ENCODE measurements around the gene SPECC1. TPM values are rescaled to one million over a fixed set of nuclear protein-coding genes. Genes with fewer than 3 reads are reported as not detected.

Gene SPECC1
- total and polyA plus RNA-seq, 9 of the 15 experiments (the other 6 are each of a cell fraction or from before 2014, with no cell fraction given): 2.4 to 19.6 (median 14.7) TPM

- TF ChIP-seq CCNT2 (IDR thresholded peaks at IDR 0.05; ENCODE audit: borderline replicate concordance, extremely low read depth, insufficient read length, low read depth, low read length) (peak; percentile 28), MAFF (IDR thresholded peaks at IDR 0.05; ENCODE audit: low read length) (peak; percentile 89), L3MBTL2 (IDR thresholded peaks at IDR 0.05) (peak; percentile 28; the same call in 1 of the 2 replicates), ZNF696 (CRISPR knock-in tag; conservative IDR thresholded peaks at IDR 0.05) (no peak), SMARCE1 (IDR thresholded peaks at IDR 0.05) (peak; percentile 76), C11orf30 (IDR thresholded peaks at IDR 0.05; ENCODE audit: low read depth) (peak; percentile 82), HDAC2 (IDR thresholded peaks at IDR 0.05) (peak; percentile 78), SOX6 (IDR thresholded peaks at IDR 0.05) (peak; percentile 30; the same call in 1 of the 2 replicates), MAFK (IDR thresholded peaks at IDR 0.05; ENCODE audit: low read length) (peak; percentile 81), MEIS2 (IDR thresholded peaks at IDR 0.05; ENCODE audit: partially characterized antibody) (peak; percentile 77), RCOR1 (IDR thresholded peaks at IDR 0.05; ENCODE audit: borderline replicate concordance in 1 of 2, low read depth in 2 of 2, low read length in 2 of 2) (peak; percentile 32 to 94; a peak in 2 of 4 replicates), HDAC1 (IDR thresholded peaks at IDR 0.05) (peak in 1 of 2 experiments; percentile 73; a peak in 2 of 4 replicates), ZKSCAN3 (CRISPR knock-in tag; IDR thresholded peaks at IDR 0.05) (no peak), NFE2L1 (tag; IDR thresholded peaks at IDR 0.05; ENCODE audit: borderline replicate concordance, low read depth) (peak; percentile 46; the same call in 1 of the 2 replicates), TRIM24 (IDR thresholded peaks at IDR 0.05) (peak in 1 of 2 experiments; percentile 19; a peak in 1 of 4 replicates), SPI1 (IDR thresholded peaks at IDR 0.05; ENCODE audit: borderline replicate concordance, low read depth, low read length) (peak; percentile 70; the same call in 1 of the 2 replicates), BACH1 (tag; IDR thresholded peaks at IDR 0.05) (peak; percentile 86; the same call in 1 of the 2 replicates), ZNF766 (CRISPR knock-in tag; conservative IDR thresholded peaks at IDR 0.05) (0 out of 2 replicates have a peak, but pooled peaks have one; percentile 33), MYNN (IDR thresholded peaks at IDR 0.05) (peak; percentile 34; the same call in 1 of the 2 replicates), MYNN (CRISPR knock-in tag; IDR thresholded peaks at IDR 0.05) (no peak)
Observed at GRCh38 chr17:20184977-20185619, 175.9 kb downstream of the SPECC1 start (continued).
